ENCODE data around the gene ATN1.
"Not testable (repeated sequence)": the region's sequence is repeated elsewhere in the genome, so short reads cannot be mapped to it uniquely, and the experiment has no call there.

The ATN1 gene

GRCh38 chr12:6905414-6906040 lies 22.2 kb upstream of the ATN1 start:
- DNase-seq: no peak

- DNase-seq: not testable (repeated sequence)
Measured at GRCh38 chr12:6908141-6908540, 19.6 kb upstream of the ATN1 start.

- DNase-seq: no peak
Measured at GRCh38 chr12:6909421-6910145, 18.2 kb upstream of the ATN1 start.

GRCh38 chr12:6912164-6912935 lies 15.4 kb upstream of the ATN1 start:
- DNase-seq: no peak

GRCh38 chr12:6914246-6914946 lies 13.4 kb upstream of the ATN1 start, which contains the start of gene ENO2:
Gene ENO2, plus strand, starts transcription at chr12:6914580. Its CDS starts 1,253 bp downstream, at chr12:6915833.
- peak in 1 of 2 experiments; percentile 8 for DNase-seq

GRCh38 chr12:6914947-6915788 lies 12.6 kb upstream of the ATN1 start:
- no peak for DNase-seq

GRCh38 chr12:6915789-6916285 lies 11.9 kb upstream of the ATN1 start:
- DNase-seq: no peak

GRCh38 chr12:6916426-6917200 lies 11.1 kb upstream of the ATN1 start:
- DNase-seq: no peak

- DNase-seq: no peak
Measured at GRCh38 chr12:6917491-6918231, 10.1 kb upstream of the ATN1 start.

GRCh38 chr12:6919588-6919987 lies 8.2 kb upstream of the ATN1 start:
- no peak for DNase-seq

- DNase-seq: no peak
Measured at GRCh38 chr12:6921539-6921938, 6.2 kb upstream of the ATN1 start.

GRCh38 chr12:6921996-6922946 lies 5.5 kb upstream of the ATN1 start:
- no peak for DNase-seq

GRCh38 chr12:6923003-6923732 lies 4.6 kb upstream of the ATN1 start:
- DNase-seq: no peak

GRCh38 chr12:6923851-6924250 lies 3.9 kb upstream of the ATN1 start:
- DNase-seq: no peak

GRCh38 chr12:6925239-6925539 lies 2.6 kb upstream of the ATN1 start:
- no peak for DNase-seq

- DNase-seq: no peak
Measured at GRCh38 chr12:6925540-6926279, 2.0 kb upstream of the ATN1 start.

- DNase-seq: no peak
Measured at GRCh38 chr12:6928022-6928702, 403 bp downstream of the ATN1 start.

All from Kasumi-1 (cell line).